GM11168 (cell line): Measurements from ENCODE around the gene STUB1.

Experiments used
- in situ Hi-C: fragments of 300-500 bp; cut with MboI; formaldehyde crosslinking; loops from one replicate; pipeline ENCODE4 v1.12.0; 2022; ENCODE audit warnings: low sequenced_read_pairs; ENCODE audit not compliant: unreplicated experiment

STUB1 gene

GRCh38 chr16:692356-693108 is 12.3 kb downstream of the STUB1 start:
- in situ Hi-C loops = no loop called here

GRCh38 chr16:693364-693763 is 13.2 kb downstream of the STUB1 start:
- in situ Hi-C loops = no loop called here

GRCh38 chr16:693766-694165 is 13.6 kb downstream of the STUB1 start:
- in situ Hi-C loops = no loop called here

GRCh38 chr16:694187-694862 is 14.1 kb downstream of the STUB1 start:
- in situ Hi-C loops = no loop called here

- in situ Hi-C loops = no loop called here
These were observed 14.7 kb downstream of the STUB1 start for GRCh38 chr16:694863-695354.

GRCh38 chr16:695355-696089 is 15.3 kb downstream of the STUB1 start:
- in situ Hi-C loops = no loop called here

- in situ Hi-C loops = no loop called here
These were observed 18.9 kb downstream of the STUB1 start for GRCh38 chr16:698911-699671.

- in situ Hi-C loops = no loop called here
These were observed 20.7 kb downstream of the STUB1 start for GRCh38 chr16:700684-701584.

GRCh38 chr16:702341-702740 is 22.1 kb downstream of the STUB1 start:
- in situ Hi-C loops = no loop called here

- in situ Hi-C loops = no loop called here
These were observed 23.2 kb downstream of the STUB1 start for GRCh38 chr16:703406-703805.

- in situ Hi-C loops = no loop called here
These were observed 23.8 kb downstream of the STUB1 start for GRCh38 chr16:704047-704446.

- in situ Hi-C loops = no loop called here
These were observed 24.6 kb downstream of the STUB1 start for GRCh38 chr16:704552-705380.

- in situ Hi-C loops = no loop called here
These were observed 25.4 kb downstream of the STUB1 start, which contains the start of gene FBXL16 for GRCh38 chr16:705431-706188. TSS of gene FBXL16 (minus strand) at chr16:705801. CDS start at chr16:697405, 8,396 bp downstream.

GRCh38 chr16:706189-707061 is 26.2 kb downstream of the STUB1 start:
- in situ Hi-C loops = no loop called here

GRCh38 chr16:707062-707538 is 26.9 kb downstream of the STUB1 start:
- in situ Hi-C loops = no loop called here

- in situ Hi-C loops = no loop called here
These were observed 27.8 kb downstream of the STUB1 start for GRCh38 chr16:708019-708418.

GRCh38 chr16:708959-709358 is 28.7 kb downstream of the STUB1 start:
- in situ Hi-C loops = no loop called here
